ENCODE results near the gene PLD4.

GRCh38 chr14:104876251-104876699 lies 48.4 kb upstream of the PLD4 start:
- TF ChIP-seq SUZ12 (IDR thresholded peaks at IDR 0.05): no peak
- no peak for TF ChIP-seq BHLHE40 (IDR thresholded peaks at IDR 0.05; ENCODE audit: borderline replicate concordance)
- TF ChIP-seq NFRKB (IDR thresholded peaks at IDR 0.05): no peak
- TF ChIP-seq FOXK2 (IDR thresholded peaks at IDR 0.05): no peak
- no peak for TF ChIP-seq FOXM1 (IDR thresholded peaks at IDR 0.05; ENCODE audit: borderline replicate concordance)
- TF ChIP-seq ELF4 (IDR thresholded peaks at IDR 0.05): no peak
- TF ChIP-seq ZNF384 (IDR thresholded peaks at IDR 0.05): no peak
